HEK293 (cell line): ENCODE measurements around the gene SHROOM3.
A peak's percentile ranks its signal among the peaks of the same experiment; 100 is the strongest.

Experiments used
- BCL6B ChIP-seq: fragments of 450-650 bp; formaldehyde crosslinking; IDR thresholded peaks from 2 replicates; pipeline ENCODE4 v1.5.1; 2017; ENCODE audit warnings: missing biosample characterization, missing genetic modification characterization
- GFI1B ChIP-seq: fragments of 450-650 bp; formaldehyde crosslinking; IDR thresholded peaks from 2 replicates; pipeline ENCODE4 v1.5.1; 2016; ENCODE audit warnings: missing biosample characterization, missing genetic modification characterization
- HOXC10 ChIP-seq: sonication (generic); formaldehyde crosslinking; IDR thresholded peaks from 2 replicates; pipeline ENCODE4 v1.8.1; 2023; ENCODE audit warnings: mild to moderate bottlenecking, missing genetic modification reagents
- KLF8 ChIP-seq: fragments of 450-650 bp; formaldehyde crosslinking; IDR thresholded peaks from 2 replicates; pipeline ENCODE4 v1.5.1; 2016; ENCODE audit warnings: missing biosample characterization, missing genetic modification characterization
- PBX3 ChIP-seq: sonication (generic); formaldehyde crosslinking; IDR thresholded peaks from 2 replicates; pipeline ENCODE4 v1.8.1; 2022; ENCODE audit warnings: mild to moderate bottlenecking, moderate library complexity, missing genetic modification reagents
- PRDM1 ChIP-seq: fragments of 450-650 bp; formaldehyde crosslinking; IDR thresholded peaks from 2 replicates; pipeline ENCODE4; 2016; ENCODE audit warnings: missing biosample characterization, missing genetic modification characterization
- PRDM10 ChIP-seq: fragments of 450-650 bp; formaldehyde crosslinking; IDR thresholded peaks from 2 replicates; pipeline ENCODE4 v1.5.1; 2016; ENCODE audit warnings: missing biosample characterization, missing genetic modification characterization
- PRDM2 ChIP-seq: fragments of 450-650 bp; formaldehyde crosslinking; IDR thresholded peaks from 2 replicates; pipeline ENCODE4 v1.5.1; 2016; ENCODE audit warnings: missing biosample characterization, missing genetic modification characterization, borderline replicate concordance
- YY2 ChIP-seq: fragments of 450-650 bp; formaldehyde crosslinking; IDR thresholded peaks from 2 replicates; pipeline ENCODE4 v1.5.1; 2016; ENCODE audit warnings: missing biosample characterization, missing genetic modification characterization
- ZBTB11 ChIP-seq: fragments of 450-650 bp; formaldehyde crosslinking; conservative IDR thresholded peaks from 2 replicates; pipeline ENCODE4 v1.5.1; 2016; ENCODE audit warnings: low read depth, missing biosample characterization, missing genetic modification characterization
- ZBTB17 ChIP-seq: fragments of 450-650 bp; formaldehyde crosslinking; IDR thresholded peaks from 2 replicates; pipeline ENCODE4 v1.5.1; 2016; ENCODE audit warnings: missing biosample characterization, missing genetic modification characterization
- ZFP41 ChIP-seq: fragments of 450-650 bp; formaldehyde crosslinking; IDR thresholded peaks from 2 replicates; pipeline ENCODE4 v1.5.1; 2016; ENCODE audit warnings: missing biosample characterization, missing genetic modification characterization, borderline replicate concordance
- ZNF19 ChIP-seq: fragments of 450-650 bp; formaldehyde crosslinking; IDR thresholded peaks from 2 replicates; pipeline ENCODE4; 2016; ENCODE audit warnings: missing biosample characterization, missing genetic modification characterization, low read depth
- ZNF292 ChIP-seq: fragments of 450-650 bp; formaldehyde crosslinking; IDR thresholded peaks from 2 replicates; pipeline ENCODE4 v1.5.1; 2016; ENCODE audit warnings: low read depth, missing biosample characterization, missing genetic modification characterization, borderline replicate concordance
- ZNF350 ChIP-seq: fragments of 450-650 bp; formaldehyde crosslinking; IDR thresholded peaks from 2 replicates; pipeline ENCODE4 v1.5.0; 2017; ENCODE audit warnings: missing biosample characterization, mild to moderate bottlenecking, missing genetic modification characterization
- ZNF362 ChIP-seq: fragments of 450-650 bp; formaldehyde crosslinking; IDR thresholded peaks from 2 replicates; pipeline ENCODE4 v1.5.1; 2016; ENCODE audit warnings: missing biosample characterization, missing genetic modification characterization
- ZNF548 ChIP-seq: fragments of 450-650 bp; formaldehyde crosslinking; IDR thresholded peaks from 2 replicates; pipeline ENCODE4 v1.5.1; 2016; ENCODE audit warnings: missing biosample characterization, missing genetic modification characterization
- ZNF561 ChIP-seq: fragments of 450-650 bp; IDR thresholded peaks from 2 replicates; pipeline ENCODE4 v1.5.1; 2018; ENCODE audit warnings: missing biosample characterization, missing genetic modification characterization, borderline replicate concordance
- ZNF571 ChIP-seq: fragments of 450-650 bp; formaldehyde crosslinking; IDR thresholded peaks from 2 replicates; pipeline ENCODE4 v1.5.0; 2017; ENCODE audit warnings: missing biosample characterization, missing genetic modification characterization
- ZNF639 ChIP-seq: fragments of 450-650 bp; formaldehyde crosslinking; IDR thresholded peaks from 2 replicates; pipeline ENCODE4 v1.5.1; 2016; ENCODE audit warnings: missing biosample characterization, missing genetic modification characterization
- ZNF777 ChIP-seq: fragments of 450-650 bp; formaldehyde crosslinking; IDR thresholded peaks from 2 replicates; pipeline ENCODE4 v1.5.1; 2017; ENCODE audit warnings: missing biosample characterization, missing genetic modification characterization, borderline replicate concordance

Gene SHROOM3

GRCh38 chr4:76748649-76749048, 313.6 kb downstream of the SHROOM3 start (continued):
- TF ChIP-seq PBX3 (CRISPR knock-in tag) (no peak), PRDM10 (no peak), ZNF571 (no peak), YY2 (tag by site-specific recombination) (no peak), ZNF362 (tag by site-specific recombination) (peak; percentile 81), ZNF561 (tag by site-specific recombination) (no peak), GFI1B (tag by site-specific recombination) (no peak), ZNF19 (tag by site-specific recombination) (no peak), ZNF350 (tag by site-specific recombination) (no peak), PRDM1 (tag by site-specific recombination) (no peak), ZBTB11 (tag by site-specific recombination) (no peak), ZNF639 (no peak), ZNF777 (tag by site-specific recombination) (no peak), KLF8 (tag by site-specific recombination) (no peak), BCL6B (tag by site-specific recombination) (no peak), HOXC10 (CRISPR knock-in tag) (no peak), PRDM2 (tag by site-specific recombination) (no peak), ZBTB17 (tag by site-specific recombination) (peak; percentile 59), ZNF292 (no peak), ZFP41 (no peak), ZNF548 (tag by site-specific recombination) (no peak)
